ENCODE results near the gene VSTM2L. TPM values are rescaled to one million over a fixed set of nuclear protein-coding genes. Genes with fewer than 3 reads are reported as not detected.

The VSTM2L gene
- total RNA-seq, 2 experiments from 2014 or later: 0.17 TPM; not detected in 1

- H4K20me1 ChIP-seq (ENCODE audit: insufficient read depth, low read length): no peaks in the 10 kb centered on the region
- POLR2A ChIA-PET: interaction anchor here (0.6 kb wide), 1 partner anchor 289 kb away, joined by 3 read pairs; no protein-coding TSS in a partner anchor
- intact Hi-C loops (cut with micrococcal nuclease; ENCODE audit: unreplicated experiment): no loop called here
These were observed 3.0 kb downstream of the VSTM2L start for GRCh38 chr20:37905671-37906613.

DNA sequence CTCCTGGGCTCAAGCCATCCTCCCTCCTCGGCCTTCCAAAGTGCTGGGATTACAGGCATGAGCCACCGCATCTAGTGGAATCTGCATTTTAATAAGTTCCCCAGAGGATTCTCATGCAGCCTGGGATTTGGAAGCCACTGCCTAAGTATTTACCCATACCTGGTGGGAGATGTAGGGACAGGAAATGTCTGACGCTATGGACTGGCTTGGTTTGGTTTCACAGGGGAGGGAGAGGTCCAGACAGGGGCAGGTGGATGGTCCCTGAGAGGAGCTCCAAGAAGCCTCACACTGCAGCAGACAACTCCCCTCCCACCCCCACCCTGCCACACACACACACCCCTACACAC is 4.4 kb downstream of the VSTM2L start:
- no peaks in the 10 kb centered on the region for H3K4me1 ChIP-seq (ENCODE audit: insufficient read depth, low read length, poor library complexity, severe bottlenecking)
- H3K4me3 ChIP-seq (ENCODE audit: low read depth, low read length, poor library complexity, severe bottlenecking): no peak overlapping the region
- H3K36me3 ChIP-seq (ENCODE audit: insufficient read depth, low read length): no peaks in the 10 kb centered on the region
- H3K9me2 ChIP-seq (ENCODE audit: insufficient read depth, low read length): no peaks in the 10 kb centered on the region
- intact Hi-C loops (cut with micrococcal nuclease; ENCODE audit: unreplicated experiment): no loop called here
- no peak overlapping the region for H3K27ac ChIP-seq (ENCODE audit: low read depth, low read length, poor library complexity, severe bottlenecking)
- TF ChIP-seq, protein P1, sequence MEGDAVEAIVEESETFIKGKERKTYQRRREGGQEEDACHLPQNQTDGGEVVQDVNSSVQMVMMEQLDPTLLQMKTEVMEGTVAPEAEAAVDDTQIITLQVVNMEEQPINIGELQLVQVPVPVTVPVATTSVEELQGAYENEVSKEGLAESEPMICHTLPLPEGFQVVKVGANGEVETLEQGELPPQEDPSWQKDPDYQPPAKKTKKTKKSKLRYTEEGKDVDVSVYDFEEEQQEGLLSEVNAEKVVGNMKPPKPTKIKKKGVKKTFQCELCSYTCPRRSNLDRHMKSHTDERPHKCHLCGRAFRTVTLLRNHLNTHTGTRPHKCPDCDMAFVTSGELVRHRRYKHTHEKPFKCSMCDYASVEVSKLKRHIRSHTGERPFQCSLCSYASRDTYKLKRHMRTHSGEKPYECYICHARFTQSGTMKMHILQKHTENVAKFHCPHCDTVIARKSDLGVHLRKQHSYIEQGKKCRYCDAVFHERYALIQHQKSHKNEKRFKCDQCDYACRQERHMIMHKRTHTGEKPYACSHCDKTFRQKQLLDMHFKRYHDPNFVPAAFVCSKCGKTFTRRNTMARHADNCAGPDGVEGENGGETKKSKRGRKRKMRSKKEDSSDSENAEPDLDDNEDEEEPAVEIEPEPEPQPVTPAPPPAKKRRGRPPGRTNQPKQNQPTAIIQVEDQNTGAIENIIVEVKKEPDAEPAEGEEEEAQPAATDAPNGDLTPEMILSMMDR (conservative IDR thresholded peaks at IDR 0.05; ENCODE audit: low read length): no peak
- no peak for TF ChIP-seq EZH2phosphoT487 (IDR thresholded peaks at IDR 0.05; ENCODE audit: borderline replicate concordance, low read depth, low read length)
- H2AFZ ChIP-seq (ENCODE audit: low read length): no peak overlapping the region
- H3K4me2 ChIP-seq (ENCODE audit: low read length): no peak overlapping the region
- CTCF ChIA-PET (ENCODE audit: unreplicated experiment): no interaction called here
- BruUV-seq (replicated peaks): no TSS peak
- DNase-seq (ENCODE audit: low spot score): no peak
- no peaks in the 10 kb centered on the region for H3K9me3 ChIP-seq (ENCODE audit: low read length)
- POLR2A ChIA-PET: no interaction called here
- H3K79me2 ChIP-seq (ENCODE audit: insufficient read depth, low read depth, low read length): no peaks in the 10 kb centered on the region
- no peaks in the 10 kb centered on the region for H4K20me1 ChIP-seq (ENCODE audit: insufficient read depth, low read length)

More at GRCh38 chr20:37905671-37906613, 3.0 kb downstream of the VSTM2L start:
- no peak for DNase-seq (ENCODE audit: low spot score)
- H3K4me1 ChIP-seq (ENCODE audit: insufficient read depth, low read length, poor library complexity, severe bottlenecking): no peaks in the 10 kb centered on the region
- H3K36me3 ChIP-seq (ENCODE audit: insufficient read depth, low read length): no peaks in the 10 kb centered on the region
- H3K27ac ChIP-seq (ENCODE audit: low read depth, low read length, poor library complexity, severe bottlenecking): no peak overlapping the region
- H3K4me3 ChIP-seq (ENCODE audit: low read depth, low read length, poor library complexity, severe bottlenecking): no peak overlapping the region
- H2AFZ ChIP-seq (ENCODE audit: low read length): no peak overlapping the region
- H3K9me2 ChIP-seq (ENCODE audit: insufficient read depth, low read length): no peaks in the 10 kb centered on the region
- H3K9me3 ChIP-seq (ENCODE audit: low read length): no peaks in the 10 kb centered on the region
- TF ChIP-seq, protein P1 (conservative IDR thresholded peaks at IDR 0.05; ENCODE audit: low read length): no peak
- TF ChIP-seq EZH2phosphoT487 (IDR thresholded peaks at IDR 0.05; ENCODE audit: borderline replicate concordance, low read depth, low read length): no peak
- H3K4me2 ChIP-seq (ENCODE audit: low read length): no peak overlapping the region
- BruUV-seq (replicated peaks): no TSS peak
- no peaks in the 10 kb centered on the region for H3K79me2 ChIP-seq (ENCODE audit: insufficient read depth, low read depth, low read length)
- CTCF ChIA-PET (ENCODE audit: unreplicated experiment): no interaction called here

Data from OCI-LY7 (cell line).